ENCODE data around the gene CLCA2. TPM values are rescaled to one million over a fixed set of nuclear protein-coding genes. Genes with fewer than 3 reads are reported as not detected.

CLCA2 gene
- total RNA-seq, 1 donor from 2014 or later: 0.60 TPM

- no peak overlapping the region for H3K27ac Mint-ChIP-seq
- H3K4me1 Mint-ChIP-seq (ENCODE audit: unreplicated experiment): no peaks in the 10 kb centered on the region
- H3K27me3 Mint-ChIP-seq: peaks cover 8% of the 10 kb centered on the region
- TF ChIP-seq, protein P1, sequence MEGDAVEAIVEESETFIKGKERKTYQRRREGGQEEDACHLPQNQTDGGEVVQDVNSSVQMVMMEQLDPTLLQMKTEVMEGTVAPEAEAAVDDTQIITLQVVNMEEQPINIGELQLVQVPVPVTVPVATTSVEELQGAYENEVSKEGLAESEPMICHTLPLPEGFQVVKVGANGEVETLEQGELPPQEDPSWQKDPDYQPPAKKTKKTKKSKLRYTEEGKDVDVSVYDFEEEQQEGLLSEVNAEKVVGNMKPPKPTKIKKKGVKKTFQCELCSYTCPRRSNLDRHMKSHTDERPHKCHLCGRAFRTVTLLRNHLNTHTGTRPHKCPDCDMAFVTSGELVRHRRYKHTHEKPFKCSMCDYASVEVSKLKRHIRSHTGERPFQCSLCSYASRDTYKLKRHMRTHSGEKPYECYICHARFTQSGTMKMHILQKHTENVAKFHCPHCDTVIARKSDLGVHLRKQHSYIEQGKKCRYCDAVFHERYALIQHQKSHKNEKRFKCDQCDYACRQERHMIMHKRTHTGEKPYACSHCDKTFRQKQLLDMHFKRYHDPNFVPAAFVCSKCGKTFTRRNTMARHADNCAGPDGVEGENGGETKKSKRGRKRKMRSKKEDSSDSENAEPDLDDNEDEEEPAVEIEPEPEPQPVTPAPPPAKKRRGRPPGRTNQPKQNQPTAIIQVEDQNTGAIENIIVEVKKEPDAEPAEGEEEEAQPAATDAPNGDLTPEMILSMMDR (conservative IDR thresholded peaks at IDR 0.05): no peak
- H3K9me3 Mint-ChIP-seq: no peaks in the 10 kb centered on the region
- DNase-seq (ENCODE audit: extremely low spot score, unreplicated experiment): no peak
- no peaks in the 10 kb centered on the region for H3K36me3 Mint-ChIP-seq
- H3K4me3 Mint-ChIP-seq: no peak overlapping the region
Observed at GRCh38 chr1:86481966-86482365, 58.0 kb downstream of the CLCA2 start.

- TF ChIP-seq, protein P1 (conservative IDR thresholded peaks at IDR 0.05): no peak
- H3K9me3 Mint-ChIP-seq: no peaks in the 10 kb centered on the region
- peaks cover 5% of the 10 kb centered on the region for H3K27me3 Mint-ChIP-seq
- no peak for DNase-seq (ENCODE audit: extremely low spot score, unreplicated experiment)
- H3K4me3 Mint-ChIP-seq: no peak overlapping the region
- H3K4me1 Mint-ChIP-seq (ENCODE audit: unreplicated experiment): no peaks in the 10 kb centered on the region
- H3K27ac Mint-ChIP-seq: no peak overlapping the region
- no peaks in the 10 kb centered on the region for H3K36me3 Mint-ChIP-seq
Observed at GRCh38 chr1:86487131-86487810, 63.3 kb downstream of the CLCA2 start.

DNA sequence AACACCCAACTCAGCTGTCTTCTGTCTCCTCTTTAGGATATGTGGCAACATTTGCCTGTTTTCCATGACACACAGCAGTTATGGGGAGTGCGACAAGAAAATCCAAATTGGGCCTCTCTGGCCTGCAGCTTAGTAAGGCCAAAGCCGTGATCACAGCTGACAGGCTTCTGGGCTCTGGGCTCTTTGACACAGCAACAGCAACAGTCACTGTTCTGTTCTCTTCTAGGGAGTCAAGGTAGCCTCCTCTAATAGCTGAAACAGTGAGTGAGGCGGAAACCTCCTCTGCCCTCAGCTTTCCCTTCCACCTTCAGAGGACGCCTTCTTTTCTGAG lies 63.8 kb downstream of the CLCA2 start:
- DNase-seq (ENCODE audit: extremely low spot score, unreplicated experiment): no peak
- peaks cover 5% of the 10 kb centered on the region for H3K27me3 Mint-ChIP-seq
- H3K4me3 Mint-ChIP-seq: no peak overlapping the region
- H3K9me3 Mint-ChIP-seq: no peaks in the 10 kb centered on the region
- H3K36me3 Mint-ChIP-seq: no peaks in the 10 kb centered on the region
- H3K4me1 Mint-ChIP-seq (ENCODE audit: unreplicated experiment): no peaks in the 10 kb centered on the region
- TF ChIP-seq, protein P1 (conservative IDR thresholded peaks at IDR 0.05): no peak
- H3K27ac Mint-ChIP-seq: no peak overlapping the region

GRCh38 chr1:86489242-86489878 lies 65.4 kb downstream of the CLCA2 start:
- no peak overlapping the region for H3K27ac Mint-ChIP-seq
- no peaks in the 10 kb centered on the region for H3K4me1 Mint-ChIP-seq (ENCODE audit: unreplicated experiment)
- TF ChIP-seq, protein P1 (conservative IDR thresholded peaks at IDR 0.05): no peak

GRCh38 chr1:86491171-86491950 lies 67.4 kb downstream of the CLCA2 start:
- TF ChIP-seq, protein P1 (conservative IDR thresholded peaks at IDR 0.05): no peak
- DNase-seq (ENCODE audit: extremely low spot score, unreplicated experiment): no peak
- H3K4me1 Mint-ChIP-seq (ENCODE audit: unreplicated experiment): no peaks in the 10 kb centered on the region
- H3K4me3 Mint-ChIP-seq: no peak overlapping the region
- H3K36me3 Mint-ChIP-seq: no peaks in the 10 kb centered on the region
- H3K9me3 Mint-ChIP-seq: no peaks in the 10 kb centered on the region
- H3K27ac Mint-ChIP-seq: no peak overlapping the region
- H3K27me3 Mint-ChIP-seq: no peaks in the 10 kb centered on the region

More at GRCh38 chr1:86489242-86489878, 65.4 kb downstream of the CLCA2 start:
- Mint-ChIP-seq H3K27me3 (peaks cover 5% of the 10 kb centered on the region), H3K9me3 (no peaks in the 10 kb centered on the region), H3K4me3 (no peak overlapping the region), H3K36me3 (no peaks in the 10 kb centered on the region)
- no peak for DNase-seq (ENCODE audit: extremely low spot score, unreplicated experiment)

Data from type B pancreatic cell (in vitro differentiated cells).